ENCODE measurements around the gene HAL.

DNA sequence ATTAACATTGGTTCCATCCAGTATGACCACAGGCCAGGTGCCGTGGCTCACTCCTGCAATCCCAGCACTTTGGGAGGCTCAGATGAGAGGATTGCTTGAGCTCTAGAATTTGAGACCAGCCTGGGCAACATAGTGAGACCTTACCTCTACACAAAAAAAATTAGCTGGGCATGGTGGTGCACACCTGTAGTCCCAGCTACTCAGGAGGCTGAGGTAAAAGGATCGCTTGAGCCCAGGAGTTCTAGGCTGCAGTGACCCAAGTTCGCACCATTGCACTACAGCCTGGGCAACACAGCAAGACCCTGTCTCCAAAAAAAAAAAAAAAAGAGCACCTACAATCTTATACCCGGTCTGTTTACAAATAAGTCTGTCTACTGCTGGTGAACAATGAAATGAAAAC is 29.4 kb upstream of the HAL start:
- no peak for TF ChIP-seq CTCF (IDR thresholded peaks at IDR 0.05; ENCODE audit: poor library complexity)
- no peak for TF ChIP-seq EZH2phosphoT487 (IDR thresholded peaks at IDR 0.05; ENCODE audit: low read depth, severe bottlenecking, unreplicated experiment)
- TF ChIP-seq EZH2 (IDR thresholded peaks at IDR 0.05; ENCODE audit: borderline replicate concordance): no peak
